Ovary (tissue), 3 donors: ENCODE data around the gene APOBEC4.

ENCODE experiments used
- CTCF ChIP-seq, 3 donors: fragments of 450-650 bp in 2 of 3; fragments of 200-600 bp in 1 of 3; IDR thresholded peaks; one replicate each; pipeline versions ENCODE4 v1.5.1 to v1.8.0; 2016 to 2022; ENCODE audit warnings: antibody characterized with exemption in 3 of 3, mild to moderate bottlenecking in 1 of 3
- POLR2A ChIP-seq: fragments of 450-650 bp; IDR thresholded peaks from one replicate; pipeline ENCODE4 v1.6.1; 2017; ENCODE audit warnings: antibody characterized with exemption, mild to moderate bottlenecking, moderate library complexity
- donor health status: DM: no; HTN: no; CAD: no.

- TF ChIP-seq CTCF (IDR thresholded peaks at IDR 0.05), result no peak
- no peak for TF ChIP-seq POLR2A
These were observed 17.1 kb upstream of the APOBEC4 start for GRCh38 chr1:183670169-183670568.
